BJ (cell line): ENCODE results near the gene CNRIP1. TPM values are rescaled to one million over a fixed set of nuclear protein-coding genes. Genes with fewer than 3 reads are reported as not detected.
A peak's percentile ranks its signal among the peaks of the same experiment; 100 is the strongest.

Experiments used
- CTCF ChIA-PET: fragments of 350-600 bp; formaldehyde crosslinking; extraction: SDS; loops from one replicate; lab custom pipeline; 2021; ENCODE audit warnings: antibody characterized with exemption, inconsistent platforms; lab: Yijun Ruan, JAX
- POLR2A ChIA-PET: fragments of 300-600 bp; sonication (Branson Sonifier 250); formaldehyde crosslinking; extraction: SDS; loops from one replicate; lab custom pipeline; 2021; ENCODE audit warnings: antibody characterized with exemption; lab: Charles Lee
- DNase-seq: peaks from one replicate; pipeline ENCODE4 v3.0.0-alpha.2; 2011; ENCODE audit warnings: low read depth
- H3K27me3 ChIP-seq: 2 replicates; pipeline ENCODE4 v1.6.0; 2011; ENCODE audit warnings: low read length; ENCODE audit not compliant: control insufficient read depth, insufficient read depth
- H3K36me3 ChIP-seq: 2 replicates; pipeline ENCODE4 v1.5.1; 2011; ENCODE audit warnings: low read length; ENCODE audit not compliant: control insufficient read depth, insufficient read depth
- H3K4me3 ChIP-seq: 2 replicates; pipeline ENCODE4 v1.5.1; 2011; ENCODE audit warnings: low read depth, mild to moderate bottlenecking, control low read depth, low read length
- CTCF ChIP-seq: IDR thresholded peaks from 2 replicates; pipeline ENCODE4 v1.5.1; 2011; ENCODE audit warnings: low read depth, mild to moderate bottlenecking, control low read depth, inconsistent platforms, low read length, moderate library complexity; ENCODE audit not compliant: insufficient read depth
- polyA minus RNA-seq: library from RNA; depleted of rRNA, polyadenylated mRNA; stranded (reverse); fragments of >200 nt; gene quantifications from 2 replicates; pipeline ENCODE4 v1.2.3, GENCODE V29; 2011; rRNA and poly(A)+ RNA removed
- polyA plus RNA-seq: library from polyadenylated mRNA; depleted of rRNA; stranded (reverse); fragments of >200 nt; gene quantifications from 2 replicates; pipeline ENCODE4 v1.2.3, GENCODE V29; 2011; rRNA removed

Gene CNRIP1
- polyA plus RNA-seq (63.4 and 81.9 TPM in 2 replicates), polyA minus RNA-seq (28.2 and 33.3 TPM in 2 replicates)

GRCh38 chr2:68319398-68320117 lies at the start of gene CNRIP1:
Gene CNRIP1 (minus strand): TSS chr2:68319949. CDS start chr2:68319400, 549 bp downstream.
- ChIA-PET POLR2A (interaction anchor here (0.5 to 1.3 kb wide), 3 partner anchors 10 to 70 kb away, joined by 3 to 6 read pairs (median 4); no protein-coding TSS in a partner anchor), CTCF (interaction anchor here (0.9 to 1.6 kb wide), 9 partner anchors 10 to 276 kb away, joined by 3 to 7 read pairs (median 3); no protein-coding TSS in a partner anchor)
- TF ChIP-seq CTCF: no peak
- H3K4me3 ChIP-seq: peak within 1 kb of the TSS; percentile 93
- H3K36me3 ChIP-seq: 0 out of 2 replicates have a peak, but pooled peaks cover 2% of the 10 kb centered on the region
- DNase-seq: peak; percentile 46
- no peaks in the 10 kb centered on the region for H3K27me3 ChIP-seq

GRCh38 chr2:68369337-68369734 lies 49.6 kb upstream of the CNRIP1 start:
- DNase-seq: no peak
- Histone ChIP-seq H3K36me3 (no peaks in the 10 kb centered on the region), H3K27me3 (peaks cover 4% of the 10 kb centered on the region), H3K4me3 (no peak overlapping the region)
- ChIA-PET POLR2A (no interaction called here), CTCF (no interaction called here)
- TF ChIP-seq CTCF: no peak

GRCh38 chr2:68368654-68369336 lies 49.0 kb upstream of the CNRIP1 start:
- CTCF ChIA-PET: interaction anchor here (0.8 to 1.5 kb wide), 3 partner anchors 9 to 11 kb away, joined by 3 to 4 read pairs (median 3); no protein-coding TSS in a partner anchor
- Histone ChIP-seq H3K4me3 (no peak overlapping the region), H3K27me3 (peaks cover 4% of the 10 kb centered on the region), H3K36me3 (no peaks in the 10 kb centered on the region)
- POLR2A ChIA-PET: no interaction called here
- DNase-seq: peak; percentile 21
- no peak for TF ChIP-seq CTCF

GRCh38 chr2:68367953-68368653 lies 48.4 kb upstream of the CNRIP1 start:
- TF ChIP-seq CTCF: no peak
- POLR2A ChIA-PET: no interaction called here
- H3K27me3 ChIP-seq: peaks cover 3% of the 10 kb centered on the region
- no peak for DNase-seq
- H3K36me3 ChIP-seq: no peaks in the 10 kb centered on the region
- CTCF ChIA-PET: interaction anchor here (0.8 to 1.8 kb wide), 4 partner anchors 8 to 11 kb away, joined by 3 to 6 read pairs (median 4); no protein-coding TSS in a partner anchor
- H3K4me3 ChIP-seq: no peak overlapping the region
